Vagina (tissue), 2 donors: ENCODE data around the gene KCNQ2. TPM values are rescaled to one million over a fixed set of nuclear protein-coding genes. Genes with fewer than 3 reads are reported as not detected.

Experiments
- DNase-seq, 2 donors: peaks; one replicate each; pipeline ENCODE4 v3.0.0-alpha.2; 2017; ENCODE audit errors: extremely low spot score in 2 of 2
- H3K27ac ChIP-seq: fragments of 200-600 bp; sonication (generic); one replicate; pipeline ENCODE4 v1.5.1; 2019
- H3K27me3 ChIP-seq: fragments of 200-600 bp; sonication (generic); one replicate; pipeline ENCODE4 v1.5.1; 2019
- H3K36me3 ChIP-seq, 2 donors: fragments of 200-600 bp; sonication (generic); one replicate each; pipeline ENCODE4 v1.5.1; 2017 to 2019
- H3K4me1 ChIP-seq: fragments of 200-600 bp; sonication (generic); one replicate; pipeline ENCODE4 v1.5.1; 2019
- H3K4me3 ChIP-seq, 2 donors: fragments of 200-600 bp; sonication (generic); 1 replicate in 1 of 2; 2 replicates in 1 of 2; pipeline ENCODE4 v1.5.1; 2016 to 2019
- H3K9me3 ChIP-seq: fragments of 200-600 bp; sonication (generic); one replicate; pipeline ENCODE4 v1.5.1; 2019
- POLR2A ChIP-seq, 2 donors: fragments of 450-650 bp; IDR thresholded peaks; one replicate each; pipeline ENCODE4 v1.6.1; 2017; ENCODE audit warnings: antibody characterized with exemption in 2 of 2, mild to moderate bottlenecking in 2 of 2, moderate library complexity in 2 of 2
- POLR2AphosphoS5 ChIP-seq, 2 donors: sonication (generic); formaldehyde crosslinking; IDR thresholded peaks; one replicate each; pipeline ENCODE4 v1.9.0; 2017; ENCODE audit warnings: antibody characterized with exemption in 2 of 2, mild to moderate bottlenecking in 2 of 2, low read depth in 1 of 2; ENCODE audit not compliant: insufficient read depth in 1 of 2
- intact Hi-C: fragments of 100-400 bp; cut with DNase I; formaldehyde crosslinking; loops from one replicate; pipeline ENCODE4 v1.15.1; 2023
- total RNA-seq: library from RNA; depleted of rRNA; stranded (reverse); fragments of >200 nt; gene quantifications from one replicate; pipeline ENCODE4 v1.2.3, GENCODE V29; 2016
- TF ChIP-seq, protein P1 (sequence below), 3 experiments: fragments of 450-650 bp in 2 of 3; fragments of 200-600 bp in 1 of 3; sonication (generic) in 1 of 3; IDR thresholded peaks; one replicate each; pipeline ENCODE4 v1.5.1; 2017 to 2019; ENCODE audit warnings: antibody characterized with exemption in 3 of 3, mild to moderate bottlenecking in 2 of 3, moderate library complexity in 2 of 3

KCNQ2 gene
- total RNA-seq, 1 donor from 2014 or later = 1.2 TPM

DNA sequence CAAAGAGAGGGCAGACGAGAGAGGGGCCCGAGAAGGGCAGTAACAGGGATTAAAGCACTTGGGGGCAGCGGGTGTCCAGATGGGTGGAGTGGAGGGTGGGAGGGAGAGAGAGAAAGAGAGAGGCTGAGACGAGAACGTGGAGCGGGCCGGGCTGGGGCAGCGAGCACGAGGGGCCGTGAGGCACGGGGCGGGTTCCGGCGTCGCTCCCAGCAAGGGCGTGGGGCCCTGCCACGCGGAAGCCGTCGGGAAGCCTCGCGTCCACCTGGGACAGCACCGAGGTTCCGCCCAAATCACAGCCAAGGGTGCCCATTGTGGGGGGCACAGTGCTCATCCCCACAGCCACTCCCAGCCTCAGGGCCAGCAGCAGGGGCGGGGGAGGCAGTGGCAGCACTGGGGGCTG is 49.8 kb downstream of the KCNQ2 start:
- H3K27ac ChIP-seq = no peak overlapping the region
- DNase-seq = no peak
- intact Hi-C loops = no loop called here
- H3K4me1 ChIP-seq = no peaks in the 10 kb centered on the region
- no peaks in the 10 kb centered on the region for H3K36me3 ChIP-seq
- no peaks in the 10 kb centered on the region for H3K9me3 ChIP-seq
- TF ChIP-seq POLR2AphosphoS5 (IDR thresholded peaks at IDR 0.05; ENCODE audit: insufficient read depth in 1 of 2, low read depth in 1 of 2) = no peak
- TF ChIP-seq POLR2A (IDR thresholded peaks at IDR 0.05) = no peak
- TF ChIP-seq, protein P1, sequence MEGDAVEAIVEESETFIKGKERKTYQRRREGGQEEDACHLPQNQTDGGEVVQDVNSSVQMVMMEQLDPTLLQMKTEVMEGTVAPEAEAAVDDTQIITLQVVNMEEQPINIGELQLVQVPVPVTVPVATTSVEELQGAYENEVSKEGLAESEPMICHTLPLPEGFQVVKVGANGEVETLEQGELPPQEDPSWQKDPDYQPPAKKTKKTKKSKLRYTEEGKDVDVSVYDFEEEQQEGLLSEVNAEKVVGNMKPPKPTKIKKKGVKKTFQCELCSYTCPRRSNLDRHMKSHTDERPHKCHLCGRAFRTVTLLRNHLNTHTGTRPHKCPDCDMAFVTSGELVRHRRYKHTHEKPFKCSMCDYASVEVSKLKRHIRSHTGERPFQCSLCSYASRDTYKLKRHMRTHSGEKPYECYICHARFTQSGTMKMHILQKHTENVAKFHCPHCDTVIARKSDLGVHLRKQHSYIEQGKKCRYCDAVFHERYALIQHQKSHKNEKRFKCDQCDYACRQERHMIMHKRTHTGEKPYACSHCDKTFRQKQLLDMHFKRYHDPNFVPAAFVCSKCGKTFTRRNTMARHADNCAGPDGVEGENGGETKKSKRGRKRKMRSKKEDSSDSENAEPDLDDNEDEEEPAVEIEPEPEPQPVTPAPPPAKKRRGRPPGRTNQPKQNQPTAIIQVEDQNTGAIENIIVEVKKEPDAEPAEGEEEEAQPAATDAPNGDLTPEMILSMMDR (IDR thresholded peaks at IDR 0.05) = no peak
- H3K4me3 ChIP-seq = no peak overlapping the region
- H3K27me3 ChIP-seq = no peaks in the 10 kb centered on the region

DNA sequence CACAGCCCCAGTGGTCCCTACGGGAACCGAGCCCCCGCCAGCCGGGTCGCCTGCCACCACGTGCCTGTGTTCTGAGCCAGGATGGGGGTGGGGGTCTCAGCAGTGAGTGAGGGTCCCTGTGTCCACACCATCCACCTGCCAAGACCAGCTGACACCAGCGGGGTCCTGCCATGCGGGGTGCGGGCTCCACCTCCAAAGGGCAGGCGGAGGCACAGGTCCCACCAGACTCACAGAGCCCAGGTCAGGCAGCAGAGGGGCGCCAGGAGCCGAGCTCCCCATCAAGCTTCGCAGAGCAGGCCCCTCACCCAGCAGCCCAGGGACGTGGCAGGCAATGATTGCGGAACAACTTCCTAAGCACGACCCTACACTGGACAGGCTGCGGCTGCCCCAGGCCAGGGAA is 50.5 kb downstream of the KCNQ2 start:
- Histone ChIP-seq H3K27me3 (no peaks in the 10 kb centered on the region), H3K27ac (no peak overlapping the region), H3K36me3 (no peaks in the 10 kb centered on the region), H3K4me3 (no peak overlapping the region), H3K9me3 (no peaks in the 10 kb centered on the region), H3K4me1 (no peaks in the 10 kb centered on the region)
- intact Hi-C loops = no loop called here
- TF ChIP-seq POLR2A (IDR thresholded peaks at IDR 0.05) = no peak
- TF ChIP-seq, protein P1 (IDR thresholded peaks at IDR 0.05) = no peak
- no peak for TF ChIP-seq POLR2AphosphoS5 (IDR thresholded peaks at IDR 0.05; ENCODE audit: insufficient read depth in 1 of 2, low read depth in 1 of 2)
- DNase-seq = no peak

- intact Hi-C loops = no loop called here
- Histone ChIP-seq H3K27me3 (no peaks in the 10 kb centered on the region), H3K27ac (no peak overlapping the region), H3K9me3 (no peaks in the 10 kb centered on the region), H3K36me3 (no peaks in the 10 kb centered on the region), H3K4me1 (no peaks in the 10 kb centered on the region), H3K4me3 (no peak overlapping the region)
- TF ChIP-seq, protein P1 (IDR thresholded peaks at IDR 0.05) = no peak
- TF ChIP-seq POLR2A (IDR thresholded peaks at IDR 0.05) (no peak), POLR2AphosphoS5 (IDR thresholded peaks at IDR 0.05; ENCODE audit: insufficient read depth in 1 of 2, low read depth in 1 of 2) (no peak)
- DNase-seq = no peak
These were observed 51.3 kb downstream of the KCNQ2 start for GRCh38 chr20:63421094-63421692.

- Histone ChIP-seq H3K9me3 (no peaks in the 10 kb centered on the region), H3K27ac (no peak overlapping the region), H3K4me3 (no peak overlapping the region), H3K36me3 (no peaks in the 10 kb centered on the region), H3K27me3 (no peaks in the 10 kb centered on the region), H3K4me1 (no peaks in the 10 kb centered on the region)
- intact Hi-C loops = no loop called here
- DNase-seq = no peak
- TF ChIP-seq, protein P1 (IDR thresholded peaks at IDR 0.05) = no peak
These were observed 51.9 kb downstream of the KCNQ2 start for GRCh38 chr20:63420359-63421093.

- H3K9me3 ChIP-seq = no peaks in the 10 kb centered on the region
- TF ChIP-seq, protein P1 (IDR thresholded peaks at IDR 0.05) = no peak
- TF ChIP-seq POLR2A (IDR thresholded peaks at IDR 0.05) = no peak
- no peak for TF ChIP-seq POLR2AphosphoS5 (IDR thresholded peaks at IDR 0.05; ENCODE audit: insufficient read depth in 1 of 2, low read depth in 1 of 2)
- no peaks in the 10 kb centered on the region for H3K27me3 ChIP-seq
- no peak overlapping the region for H3K27ac ChIP-seq
- H3K4me3 ChIP-seq = no peak overlapping the region
- intact Hi-C loops = no loop called here
- DNase-seq = no peak
- no peaks in the 10 kb centered on the region for H3K4me1 ChIP-seq
- H3K36me3 ChIP-seq = no peaks in the 10 kb centered on the region
These were observed 53.2 kb downstream of the KCNQ2 start for GRCh38 chr20:63419299-63419698.
